GM21619 (cell line): Measurements from ENCODE around the gene WBP2NL.

ENCODE experiments used
- ATAC-seq: cut with Tn5 transposase; IDR thresholded peaks from one replicate; pipeline ENCODE4 v1.9.1; 2021; ENCODE audit not compliant: unreplicated experiment

The WBP2NL gene

DNA sequence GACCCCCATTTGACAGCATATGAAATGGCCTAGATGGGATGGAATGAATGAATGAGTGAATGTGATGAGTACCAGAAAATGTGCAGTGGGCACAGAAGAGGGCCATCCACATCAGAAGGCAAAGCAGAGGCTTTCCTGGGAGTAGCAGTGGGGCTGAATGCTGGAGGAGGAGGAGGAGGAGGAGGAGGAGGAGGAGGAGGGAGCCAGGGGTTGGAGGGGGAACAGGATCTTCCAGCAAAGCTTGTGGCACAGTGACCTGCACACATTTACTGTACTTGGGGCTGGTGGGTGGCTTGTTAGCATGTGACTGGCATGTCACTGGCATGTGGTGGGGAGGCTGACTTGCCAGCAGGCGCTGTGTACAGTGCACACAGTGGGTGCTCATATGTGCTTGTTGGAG, 19.9 kb upstream of the WBP2NL start:
- ATAC-seq, result no peak

- ATAC-seq, result no peak
Observed at GRCh38 chr22:41979423-41980250, 19.0 kb upstream of the WBP2NL start.

DNA sequence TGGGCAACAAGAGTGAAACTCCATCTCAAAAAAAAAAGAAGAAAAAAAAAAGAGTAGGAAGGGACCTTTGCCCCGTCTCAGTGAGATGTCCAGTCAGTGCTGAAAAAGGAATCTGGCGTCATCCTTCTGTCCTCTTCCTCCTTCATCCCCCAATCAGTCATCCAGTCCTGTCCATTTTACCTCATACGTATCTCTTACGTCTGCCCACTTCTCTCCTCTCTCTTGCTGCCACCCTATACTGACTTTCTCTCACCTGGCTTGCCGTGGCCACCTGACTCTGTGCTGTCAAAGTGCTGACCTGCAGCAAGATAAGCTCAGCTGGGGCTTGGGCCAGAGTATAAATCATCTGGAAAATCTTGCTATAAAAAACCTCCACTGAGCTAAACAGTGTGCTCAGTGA, 15.7 kb upstream of the WBP2NL start:
- no peak for ATAC-seq

- no peak for ATAC-seq
Observed at GRCh38 chr22:41983513-41984405, 14.8 kb upstream of the WBP2NL start.

DNA sequence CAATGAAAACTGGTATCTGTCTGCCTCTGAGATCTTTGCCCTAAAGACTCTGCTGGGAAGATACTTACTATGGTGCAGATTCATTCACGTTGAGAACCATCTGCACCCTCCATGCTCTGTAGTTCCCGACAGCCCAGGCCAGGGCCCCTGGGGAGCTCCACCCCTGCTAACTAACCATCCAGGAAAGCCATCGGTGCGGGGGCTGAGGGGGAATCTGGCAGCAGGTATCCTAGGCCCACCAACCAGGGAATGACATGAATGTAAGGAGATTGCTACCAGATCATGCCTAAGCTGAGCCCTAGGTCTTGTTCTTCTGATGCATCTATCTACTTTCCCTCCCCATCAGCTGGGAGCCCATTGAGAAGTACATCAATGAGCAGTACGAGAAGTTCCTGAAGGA, 11.3 kb upstream of the WBP2NL start:
- no peak for ATAC-seq

DNA sequence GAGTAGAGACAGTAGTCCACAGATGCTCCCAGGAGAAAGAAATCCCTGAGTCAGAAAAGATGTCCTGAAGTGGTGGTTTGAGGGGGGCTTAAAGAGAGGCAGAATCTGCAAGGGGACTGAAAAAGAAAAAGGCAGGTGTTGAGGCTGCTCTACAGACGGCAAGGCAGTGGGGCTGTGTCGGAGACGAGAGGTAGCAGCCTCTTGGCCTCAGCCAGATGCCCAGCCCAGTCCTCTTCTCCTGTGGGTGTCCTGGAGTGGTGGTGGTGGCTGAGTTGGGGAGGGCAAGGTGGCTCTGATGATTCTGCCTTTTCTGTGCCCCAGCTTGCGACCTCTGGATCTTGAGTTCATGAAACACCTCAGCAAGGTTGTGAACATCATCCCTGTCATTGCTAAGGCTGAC, 9.3 kb upstream of the WBP2NL start:
- no peak for ATAC-seq

- no peak for ATAC-seq
Observed at GRCh38 chr22:41991111-41991510, 7.5 kb upstream of the WBP2NL start.

- ATAC-seq, result no peak
Observed at GRCh38 chr22:41992496-41992895, 6.1 kb upstream of the WBP2NL start.

DNA sequence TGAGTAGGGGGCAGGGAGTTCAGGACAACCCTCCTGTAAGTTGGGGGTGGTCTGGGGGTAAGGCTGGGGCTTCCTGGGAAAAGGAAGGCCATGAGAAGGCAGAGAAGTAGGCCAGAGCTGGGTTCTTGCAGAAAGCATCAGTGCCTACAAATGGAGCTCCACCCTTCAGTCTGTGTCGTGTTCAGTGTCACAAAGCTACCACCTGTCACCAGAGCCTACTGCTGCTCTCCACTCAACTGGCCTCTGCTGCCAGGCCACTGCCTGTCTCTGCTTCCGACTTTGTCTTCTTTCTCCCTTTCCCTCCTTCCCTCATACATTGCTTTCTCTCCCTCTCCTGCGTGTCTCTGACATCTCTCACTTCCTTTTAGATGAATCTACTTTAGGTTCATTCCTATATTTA, 3.4 kb upstream of the WBP2NL start:
- ATAC-seq, result no peak

DNA sequence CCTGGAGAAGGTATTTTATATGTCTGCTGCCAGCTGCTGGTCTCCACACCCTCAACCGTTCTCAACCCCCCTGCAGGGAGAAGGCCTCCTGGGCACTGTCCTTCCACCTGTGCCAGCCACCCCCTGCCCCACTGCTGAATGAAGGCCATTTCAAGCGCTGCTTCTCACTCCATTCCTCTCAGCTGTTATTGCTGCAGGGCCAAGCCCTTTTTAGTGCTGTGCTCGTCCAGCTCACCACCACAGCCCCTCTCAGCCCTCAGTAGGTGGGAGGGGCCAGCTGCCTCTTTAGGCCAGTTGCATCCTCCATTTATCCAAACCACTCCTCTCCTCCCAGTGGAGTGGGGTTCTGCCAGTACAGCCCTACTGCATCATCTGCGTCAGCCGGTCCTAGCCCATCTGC, 1.8 kb upstream of the WBP2NL start:
- ATAC-seq, result no peak

- no peak for ATAC-seq
Observed at GRCh38 chr22:42000466-42000865, 1.9 kb downstream of the WBP2NL start.

- no peak for ATAC-seq
Observed at GRCh38 chr22:42001121-42001520, 2.5 kb downstream of the WBP2NL start.

DNA sequence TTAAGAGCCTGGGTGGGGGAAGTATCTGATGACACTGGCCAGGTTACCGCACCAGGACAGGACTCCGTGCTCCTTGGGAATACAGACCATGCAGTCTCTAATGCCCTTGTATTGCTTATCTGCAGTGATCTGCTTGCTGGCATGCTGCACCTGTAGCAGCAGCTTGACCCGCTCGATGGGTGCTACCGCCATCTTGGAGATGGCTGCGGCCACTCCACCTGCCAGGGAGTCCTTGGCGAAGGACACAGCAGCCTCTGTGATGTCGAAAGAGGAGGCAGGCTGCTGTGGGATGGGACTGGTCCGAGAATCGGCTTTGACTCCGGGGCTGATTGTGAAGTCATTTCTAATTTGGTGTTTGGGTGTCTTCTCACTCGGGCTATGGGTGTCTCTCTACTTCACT, 3.1 kb downstream of the WBP2NL start:
- ATAC-seq, result no peak

DNA sequence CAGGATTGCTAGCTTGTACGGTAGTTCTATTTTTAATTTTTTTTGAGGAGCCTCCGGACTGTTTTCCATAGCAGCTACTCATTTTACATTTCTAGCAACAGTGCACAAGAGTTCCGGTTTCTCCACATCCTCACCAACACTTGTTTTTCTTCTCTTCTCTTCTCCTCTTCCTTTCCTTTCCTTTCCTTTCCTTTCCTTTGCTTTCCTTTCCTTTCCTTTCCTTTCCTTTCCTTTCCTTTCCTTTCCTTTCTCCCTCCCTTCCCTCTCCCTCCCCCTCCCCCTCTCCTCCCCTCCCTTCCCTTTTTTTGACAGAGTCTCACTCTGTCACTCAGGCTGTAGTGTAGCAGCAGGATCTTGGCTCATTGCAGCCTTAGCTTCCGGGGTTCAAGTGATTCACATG, 9.3 kb downstream of the WBP2NL start:
- no peak for ATAC-seq

DNA sequence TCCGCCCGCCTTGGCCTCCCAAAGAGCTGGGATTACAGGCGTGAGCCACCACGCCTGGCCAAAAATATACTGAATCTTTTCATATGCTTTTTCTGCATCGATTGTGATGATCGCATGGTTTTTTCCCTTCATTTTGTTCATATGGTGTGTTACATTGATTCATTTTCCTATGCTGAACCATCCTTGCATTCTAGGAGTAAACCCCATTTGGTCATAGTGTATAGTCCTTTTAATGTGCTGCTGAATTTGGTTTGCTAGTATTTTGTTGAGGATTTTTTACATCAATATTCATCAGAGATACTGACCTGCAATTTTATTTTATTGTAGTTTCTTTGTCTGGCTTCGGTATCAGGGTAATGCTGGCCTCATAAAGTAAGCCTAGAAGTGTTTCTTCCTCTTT, 12.2 kb downstream of the WBP2NL start:
- no peak for ATAC-seq

DNA sequence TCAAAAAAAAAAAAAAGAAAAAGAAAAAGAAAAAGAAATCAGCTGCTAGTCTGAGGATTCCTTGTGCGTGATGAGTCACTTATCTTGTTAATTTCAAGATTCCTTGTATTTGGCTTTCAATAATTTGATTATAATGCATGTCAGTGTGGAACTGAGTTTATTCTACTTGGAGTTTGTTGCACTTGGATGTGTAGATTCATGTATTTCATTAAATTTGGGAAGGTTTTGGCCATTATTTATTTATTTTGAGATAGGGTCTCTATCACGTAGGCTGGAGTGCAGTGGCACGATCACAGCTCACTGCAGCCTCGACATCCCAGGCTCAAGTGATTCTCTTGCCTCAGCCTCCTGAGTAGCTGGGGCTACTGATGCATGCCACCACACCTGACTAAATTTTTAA, 14.8 kb downstream of the WBP2NL start:
- no peak for ATAC-seq

DNA sequence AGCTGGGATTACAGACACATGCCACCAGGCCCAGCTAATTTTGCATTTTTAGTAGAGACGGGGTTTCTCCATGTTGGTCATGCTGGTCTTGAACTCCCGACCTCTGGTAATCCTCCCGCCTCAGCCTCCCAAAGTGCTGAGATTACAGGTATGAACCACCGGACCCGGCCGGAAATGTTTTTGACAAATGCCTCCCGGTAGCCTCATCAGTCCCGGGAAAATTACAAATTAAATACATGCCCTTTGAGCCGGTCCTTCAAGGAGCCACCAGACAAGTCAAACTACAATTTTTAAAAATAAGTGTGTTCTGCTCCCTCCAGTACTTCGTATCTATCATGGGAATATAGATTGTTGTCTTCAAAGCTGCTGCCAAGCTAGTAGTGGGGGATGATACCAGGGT, 17.5 kb downstream of the WBP2NL start:
- ATAC-seq, result no peak

DNA sequence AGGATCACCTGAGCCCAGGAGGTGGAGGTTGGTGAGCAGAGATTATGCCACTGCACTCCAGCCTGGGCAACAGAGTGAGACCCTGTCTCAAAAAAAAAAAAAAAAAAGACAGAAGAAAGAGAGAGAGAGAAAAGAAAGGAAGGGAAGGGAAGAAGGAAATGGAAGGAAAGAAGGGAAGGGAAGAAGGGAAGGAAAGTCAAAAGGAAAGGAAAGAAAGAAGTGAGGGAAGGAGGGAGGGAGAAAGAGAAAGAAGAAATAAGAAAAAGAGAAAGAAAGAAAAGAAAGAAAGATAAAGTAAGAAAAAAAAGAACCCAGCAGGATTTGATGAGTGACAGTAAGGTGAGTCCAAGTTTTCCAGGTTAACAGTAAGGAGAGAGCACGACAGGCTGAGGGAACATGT, 19.6 kb downstream of the WBP2NL start:
- ATAC-seq, result no peak

GRCh38 chr22:42021571-42021970, 23.0 kb downstream of the WBP2NL start:
- ATAC-seq, result no peak

DNA sequence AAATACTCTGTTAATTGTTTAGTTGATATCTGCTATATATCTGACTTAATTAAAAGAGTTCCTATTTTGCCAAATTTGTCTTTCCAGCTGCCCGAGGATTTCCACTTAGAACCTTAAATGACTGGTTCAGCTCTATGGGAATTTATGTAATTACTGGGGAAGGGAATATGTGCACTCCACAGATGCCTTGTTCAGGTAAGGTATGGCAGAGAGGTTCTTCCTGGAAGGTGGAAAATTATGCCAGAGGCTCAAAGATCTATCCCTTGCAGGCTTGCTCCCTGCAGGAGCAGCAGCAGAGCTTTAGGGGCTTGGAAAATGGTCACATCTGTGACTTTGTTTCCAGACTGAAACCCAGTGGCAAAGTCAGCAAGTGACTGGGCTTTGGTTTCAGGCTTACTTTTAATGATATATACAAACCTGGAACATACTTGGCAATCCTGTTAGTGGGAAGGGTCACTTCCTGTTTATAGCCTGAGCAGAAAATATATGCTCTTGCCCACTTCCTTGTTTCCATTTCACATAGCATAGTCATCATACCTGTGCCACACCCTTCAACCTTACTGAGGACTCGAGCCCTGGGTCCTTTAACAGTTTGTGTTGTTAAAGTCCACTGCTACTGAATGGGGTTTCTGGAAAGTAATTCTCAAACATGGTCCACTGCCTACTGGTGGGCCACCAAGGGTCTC, 23.7 kb downstream of the WBP2NL start:
- no peak for ATAC-seq

GRCh38 chr22:42025421-42025820, 26.8 kb downstream of the WBP2NL start:
- no peak for ATAC-seq

GRCh38 chr22:42026705-42027104, 28.1 kb downstream of the WBP2NL start:
- no peak for ATAC-seq
